Stimulated activated CD4-positive, alpha-beta T cell treated with anti-CD3 and anti-CD28 coated beads, Interleukin-12 subunit alpha, Interleukin-12 subunit beta, amount 100 ng/mL, for 4 hours (primary cell): ENCODE results near the gene MICAL3.

Source experiments
- DNase-seq: peaks from one replicate; pipeline ENCODE4 v3.0.0-alpha.2; 2020

MICAL3 gene

GRCh38 chr22:17830043-17830961 lies 194.1 kb downstream of the MICAL3 start:
- DNase-seq: peak; percentile 76

GRCh38 chr22:17829695-17830042 lies 194.7 kb downstream of the MICAL3 start:
- no peak for DNase-seq

- DNase-seq: no peak
Observed at GRCh38 chr22:17828502-17829080, 195.8 kb downstream of the MICAL3 start.

- DNase-seq: no peak
Observed at GRCh38 chr22:17827466-17827865, 196.9 kb downstream of the MICAL3 start.

- DNase-seq: no peak
Observed at GRCh38 chr22:17825876-17826550, 198.3 kb downstream of the MICAL3 start.

- DNase-seq: no peak
Observed at GRCh38 chr22:17824457-17824856, 199.9 kb downstream of the MICAL3 start.

- no peak for DNase-seq
Observed at GRCh38 chr22:17823964-17824363, 200.4 kb downstream of the MICAL3 start.

- no peak for DNase-seq
Observed at GRCh38 chr22:17823226-17823625, 201.1 kb downstream of the MICAL3 start.

GRCh38 chr22:17822087-17822486 lies 202.3 kb downstream of the MICAL3 start:
- DNase-seq: no peak

- DNase-seq: no peak
Observed at GRCh38 chr22:17820879-17821439, 203.4 kb downstream of the MICAL3 start.

- no peak for DNase-seq
Observed at GRCh38 chr22:17818649-17819048, 205.7 kb downstream of the MICAL3 start.

- no peak for DNase-seq
Observed at GRCh38 chr22:17818180-17818579, 206.2 kb downstream of the MICAL3 start.

GRCh38 chr22:17817511-17818065 lies 206.8 kb downstream of the MICAL3 start:
- DNase-seq: no peak

GRCh38 chr22:17817079-17817478 lies 207.3 kb downstream of the MICAL3 start:
- DNase-seq: no peak

- DNase-seq: no peak
Observed at GRCh38 chr22:17816649-17817048, 207.7 kb downstream of the MICAL3 start.

GRCh38 chr22:17815703-17816254 lies 208.6 kb downstream of the MICAL3 start:
- no peak for DNase-seq

GRCh38 chr22:17814830-17815229 lies 209.5 kb downstream of the MICAL3 start:
- no peak for DNase-seq

GRCh38 chr22:17814084-17814483 lies 210.3 kb downstream of the MICAL3 start:
- no peak for DNase-seq

- DNase-seq: no peak
Observed at GRCh38 chr22:17811119-17811518, 213.2 kb downstream of the MICAL3 start.

- no peak for DNase-seq
Observed at GRCh38 chr22:17810570-17811116, 213.7 kb downstream of the MICAL3 start.

- no peak for DNase-seq
Observed at GRCh38 chr22:17808693-17809403, 215.5 kb downstream of the MICAL3 start.
